ENCODE data around the gene RMDN3.
A peak's percentile ranks its signal among the peaks of the same experiment; 100 is the strongest.

The RMDN3 gene, protein sequence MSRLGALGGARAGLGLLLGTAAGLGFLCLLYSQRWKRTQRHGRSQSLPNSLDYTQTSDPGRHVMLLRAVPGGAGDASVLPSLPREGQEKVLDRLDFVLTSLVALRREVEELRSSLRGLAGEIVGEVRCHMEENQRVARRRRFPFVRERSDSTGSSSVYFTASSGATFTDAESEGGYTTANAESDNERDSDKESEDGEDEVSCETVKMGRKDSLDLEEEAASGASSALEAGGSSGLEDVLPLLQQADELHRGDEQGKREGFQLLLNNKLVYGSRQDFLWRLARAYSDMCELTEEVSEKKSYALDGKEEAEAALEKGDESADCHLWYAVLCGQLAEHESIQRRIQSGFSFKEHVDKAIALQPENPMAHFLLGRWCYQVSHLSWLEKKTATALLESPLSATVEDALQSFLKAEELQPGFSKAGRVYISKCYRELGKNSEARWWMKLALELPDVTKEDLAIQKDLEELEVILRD

DNA sequence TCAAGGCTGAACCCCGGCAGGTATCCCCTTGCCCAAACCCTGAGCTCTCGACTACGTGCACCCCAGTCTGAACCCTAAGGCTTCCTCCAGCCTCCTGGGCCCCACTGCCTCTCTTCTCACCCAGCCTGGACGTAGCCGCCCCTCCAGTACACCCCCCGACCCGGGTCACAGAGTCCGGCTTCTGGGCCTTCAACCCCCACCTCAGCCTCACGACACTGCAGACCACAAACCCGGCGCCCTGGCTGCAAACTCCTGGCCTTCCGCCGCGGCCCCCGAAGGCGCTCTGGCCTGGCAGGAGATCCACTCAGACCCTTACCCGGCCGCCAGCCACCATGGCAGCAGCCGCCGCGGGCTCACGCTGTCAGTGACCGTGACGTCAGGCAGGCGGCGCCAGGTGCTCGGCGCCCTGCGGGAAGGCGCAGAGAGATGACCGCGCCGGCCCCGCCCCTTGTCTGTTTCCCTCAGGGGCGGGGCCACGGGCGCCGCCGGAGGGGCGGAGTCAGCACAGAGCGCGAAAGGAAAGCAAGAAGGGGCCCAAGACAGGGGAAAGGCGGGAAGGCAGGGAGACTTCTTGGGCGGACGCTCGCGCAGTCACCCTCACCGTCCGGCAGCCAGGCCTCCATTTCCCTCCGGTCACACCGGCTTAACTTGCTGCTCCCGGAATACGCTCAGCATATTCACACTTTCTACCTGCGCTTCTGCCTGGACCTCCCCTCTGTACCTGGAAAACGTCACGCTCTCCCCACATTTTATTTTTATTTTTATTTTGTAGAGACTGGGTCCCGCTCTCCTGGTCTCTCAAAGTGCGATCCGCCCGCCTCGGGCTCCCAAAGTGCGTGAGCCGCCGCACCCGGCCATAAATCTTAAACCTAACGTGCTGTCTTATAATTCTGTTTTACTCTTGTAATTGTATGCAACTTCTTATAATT, at the start of gene RMDN3:
Gene RMDN3 (minus strand): TSS at position 372 of the 929 bp plus-strand sequence. CDS start 471 bp downstream, outside the sequence.
- DNase-seq (ENCODE audit: low read depth, low spot score) = no peak

DNA sequence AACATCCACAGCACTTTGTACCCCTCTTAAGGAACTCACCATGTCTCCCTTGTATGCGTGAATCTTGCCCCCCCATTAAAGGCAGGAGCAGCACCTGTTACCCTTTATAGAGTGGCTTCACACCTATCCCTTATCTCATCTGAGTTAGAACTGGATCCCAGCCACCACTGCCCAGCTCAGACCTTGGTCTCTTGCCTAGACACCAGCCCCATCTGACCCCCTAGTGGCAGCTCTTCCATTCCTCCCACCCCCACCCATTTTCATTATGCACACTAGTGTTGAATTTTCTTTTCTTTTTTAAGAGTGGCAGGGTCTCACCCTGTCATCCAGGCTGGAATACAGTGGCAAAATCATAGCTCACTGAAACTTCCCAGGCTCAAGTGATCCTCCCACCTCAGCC, 48.6 kb upstream of the RMDN3 start:
- DNase-seq (ENCODE audit: low read depth, low spot score) = no peak

DNA sequence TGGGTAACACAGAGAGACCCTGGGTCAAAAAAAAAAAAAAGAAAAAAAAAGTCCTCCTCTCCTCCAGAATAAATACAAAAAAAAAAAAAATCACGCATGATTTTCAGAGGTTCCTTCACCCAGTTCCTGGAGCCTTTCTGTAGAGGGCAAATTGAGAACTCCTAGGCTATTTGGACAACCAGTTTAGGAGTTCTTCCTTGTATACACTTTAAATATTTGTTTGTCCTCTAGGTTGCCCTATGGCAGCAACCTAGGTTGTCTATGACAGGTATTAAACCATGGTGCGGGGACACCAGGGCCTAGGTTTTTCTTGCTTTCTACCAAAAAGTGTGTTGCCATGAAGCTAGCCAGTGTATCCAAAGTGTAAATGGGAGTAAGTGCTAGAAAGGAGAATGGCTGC, 48.0 kb upstream of the RMDN3 start:
- no peak for DNase-seq (ENCODE audit: low read depth, low spot score)

DNA sequence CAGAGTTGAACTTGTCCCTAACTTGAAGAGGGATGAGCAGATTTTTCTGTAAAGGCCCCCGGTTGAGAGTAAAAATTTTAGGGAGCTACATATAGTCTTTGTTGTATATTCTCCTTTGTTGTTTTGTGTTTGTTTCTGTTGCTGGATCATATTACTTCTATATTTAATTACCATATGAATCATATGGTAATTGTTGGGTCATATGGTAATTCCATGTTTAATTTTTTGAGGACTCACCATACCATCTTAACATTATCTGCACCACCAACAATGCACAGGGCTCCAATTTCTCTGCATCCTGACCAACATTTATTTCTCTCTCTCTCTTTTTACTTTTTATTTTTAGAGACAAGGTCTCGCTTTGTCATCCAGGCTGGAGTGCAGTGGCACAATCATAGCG, 44.5 kb upstream of the RMDN3 start:
- DNase-seq (ENCODE audit: low read depth, low spot score) = no peak

DNA sequence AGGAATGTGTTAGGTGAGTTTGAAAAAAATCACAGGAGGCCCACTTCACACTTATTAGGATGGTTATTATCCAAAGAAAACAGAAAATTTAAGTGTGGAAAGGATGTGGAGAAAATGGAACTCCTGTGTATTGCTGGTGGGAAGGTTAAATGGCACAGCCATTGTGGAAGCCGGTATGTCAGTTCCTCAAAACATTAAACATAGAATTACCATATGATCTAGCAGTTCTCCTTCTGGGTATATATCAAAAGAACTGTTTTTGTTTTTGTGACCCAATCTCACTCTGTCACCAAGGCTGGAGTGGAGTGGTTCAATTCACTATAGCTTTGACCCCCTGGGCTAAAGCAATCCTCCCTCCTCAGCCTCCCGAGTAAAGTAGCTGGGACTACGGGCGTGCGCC, 41.5 kb upstream of the RMDN3 start:
- DNase-seq (ENCODE audit: low read depth, low spot score) = no peak

DNA sequence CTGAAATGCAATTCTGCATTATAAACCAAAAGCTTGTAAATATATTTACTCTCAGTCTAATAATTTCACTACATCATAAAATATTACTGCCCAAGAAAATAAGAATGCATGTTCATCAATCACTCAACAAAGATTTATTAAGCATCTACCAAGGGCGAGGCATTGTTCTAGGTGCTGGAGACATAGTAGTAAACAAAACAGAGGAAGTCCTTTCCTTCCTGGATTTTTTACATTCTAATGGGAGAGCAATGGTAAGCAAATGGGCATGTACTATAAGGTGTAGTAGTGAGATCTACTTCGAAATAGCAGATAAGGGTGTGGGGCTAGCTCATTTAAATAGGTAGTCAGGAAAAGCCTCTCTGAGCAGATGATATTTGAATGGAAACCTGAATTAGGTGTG, 41.0 kb upstream of the RMDN3 start:
- DNase-seq (ENCODE audit: low read depth, low spot score) = no peak

DNA sequence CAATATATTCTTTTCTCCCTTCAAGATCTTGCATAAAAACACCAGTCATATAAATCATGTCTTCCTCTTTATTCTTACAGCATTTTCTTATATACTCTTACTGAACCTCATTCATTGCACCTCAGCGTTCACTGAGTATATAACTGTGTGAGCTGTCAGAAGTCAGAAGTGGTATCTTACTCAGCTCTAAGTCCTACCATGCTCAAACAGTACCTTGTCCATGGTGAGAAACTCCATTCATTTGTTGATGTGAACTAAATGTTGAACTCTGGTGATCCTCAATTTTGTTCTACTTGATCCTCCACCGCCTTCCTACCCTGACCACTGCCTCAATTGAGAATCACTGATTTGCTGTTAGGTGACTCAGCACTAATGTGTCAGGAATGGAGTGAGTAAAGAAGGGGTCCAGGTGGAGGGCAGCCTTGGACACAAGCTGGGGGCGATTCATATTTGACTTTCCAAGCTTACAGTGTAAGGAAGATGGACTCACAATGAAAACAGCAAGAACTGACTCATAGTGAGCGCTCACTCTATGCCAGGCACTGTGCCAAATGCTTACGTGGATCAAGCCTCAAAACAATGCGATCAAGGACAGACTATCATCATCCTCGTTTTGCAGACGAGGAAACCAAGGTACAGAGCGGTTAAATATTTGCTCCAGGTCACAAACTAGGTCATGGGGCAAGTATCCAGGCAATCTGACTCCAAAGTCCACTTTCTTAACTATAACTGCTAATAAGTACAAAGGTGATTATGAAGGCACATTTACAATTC, 38.3 kb upstream of the RMDN3 start:
- no peak for DNase-seq (ENCODE audit: low read depth, low spot score)

DNA sequence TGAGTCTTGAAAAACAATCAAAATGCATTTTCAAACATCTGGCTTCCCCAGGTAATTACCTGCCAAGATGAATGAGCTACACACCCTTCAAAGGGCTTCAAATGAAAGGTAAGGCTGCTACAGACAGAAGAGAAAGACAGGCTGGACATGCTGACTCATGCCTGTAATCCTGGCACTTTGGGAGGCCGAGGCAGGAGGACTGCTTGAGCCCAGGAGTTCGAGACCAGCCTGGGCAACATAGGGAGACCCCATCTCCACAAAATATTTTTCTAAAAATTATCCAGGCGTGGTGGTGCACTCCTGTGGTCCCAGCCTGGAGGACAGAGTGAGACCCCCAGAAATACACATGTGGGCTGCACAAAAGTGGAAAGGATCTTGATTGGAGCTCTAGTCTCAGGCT, 37.3 kb upstream of the RMDN3 start:
- DNase-seq (ENCODE audit: low read depth, low spot score) = no peak

DNA sequence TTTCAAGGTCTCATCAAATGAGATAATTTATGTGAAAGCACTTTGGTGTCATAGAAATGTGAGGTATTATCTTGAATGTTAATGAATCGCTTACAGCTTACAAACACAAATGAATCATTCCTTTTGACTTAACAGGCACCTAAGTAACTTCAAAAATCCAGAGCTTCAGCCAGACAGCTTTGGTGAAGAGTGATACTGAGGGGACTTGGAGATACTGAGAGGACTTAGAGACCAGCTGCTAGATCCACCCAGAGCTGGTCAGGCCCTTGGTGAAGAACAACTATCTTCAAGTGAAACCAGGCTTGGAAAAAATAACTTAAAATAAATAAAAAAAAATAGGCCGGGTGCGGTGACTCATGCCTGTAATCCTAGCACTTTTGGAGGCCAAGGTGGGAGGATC, 35.7 kb upstream of the RMDN3 start:
- no peak for DNase-seq (ENCODE audit: low read depth, low spot score)

DNA sequence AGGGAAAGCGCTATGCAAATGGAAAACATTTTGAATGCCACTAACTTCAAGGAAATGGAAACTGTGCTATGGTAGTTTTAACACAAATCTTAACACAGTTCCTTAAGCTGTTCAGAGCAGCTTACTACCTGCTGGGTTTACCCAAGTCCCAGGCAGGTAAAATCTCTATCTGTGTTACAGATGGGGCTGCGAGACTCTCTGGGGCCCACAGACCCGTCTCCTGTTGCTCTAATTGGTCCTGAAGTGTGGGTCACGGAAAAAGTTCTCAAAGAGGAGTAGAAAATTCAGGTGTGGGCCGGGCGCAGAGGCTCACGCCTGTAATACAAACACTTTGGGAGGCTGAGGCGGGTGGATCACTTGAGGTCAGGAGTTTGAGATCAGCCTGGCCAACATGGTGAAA, 34.9 kb upstream of the RMDN3 start:
- DNase-seq (ENCODE audit: low read depth, low spot score) = no peak

DNA sequence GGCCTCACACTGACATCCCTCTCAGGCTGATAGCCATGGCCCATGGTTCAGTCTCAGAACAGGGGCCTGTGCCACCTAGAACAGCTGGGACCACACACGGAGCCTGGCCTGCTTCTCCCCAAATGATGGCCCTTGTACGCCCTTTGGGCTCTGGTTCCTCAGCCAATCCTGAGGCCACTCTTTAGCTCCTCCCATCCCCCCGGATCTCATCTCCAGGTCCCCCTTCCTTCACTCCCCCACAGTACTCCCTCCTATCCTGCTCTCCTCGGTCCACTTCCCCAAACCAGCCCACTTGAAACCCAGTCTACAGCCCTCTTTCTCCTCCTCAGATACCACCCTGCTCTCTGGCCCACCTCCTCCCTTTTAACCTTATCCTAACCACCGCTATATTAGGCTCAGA, 34.1 kb upstream of the RMDN3 start:
- DNase-seq (ENCODE audit: low read depth, low spot score) = no peak

DNA sequence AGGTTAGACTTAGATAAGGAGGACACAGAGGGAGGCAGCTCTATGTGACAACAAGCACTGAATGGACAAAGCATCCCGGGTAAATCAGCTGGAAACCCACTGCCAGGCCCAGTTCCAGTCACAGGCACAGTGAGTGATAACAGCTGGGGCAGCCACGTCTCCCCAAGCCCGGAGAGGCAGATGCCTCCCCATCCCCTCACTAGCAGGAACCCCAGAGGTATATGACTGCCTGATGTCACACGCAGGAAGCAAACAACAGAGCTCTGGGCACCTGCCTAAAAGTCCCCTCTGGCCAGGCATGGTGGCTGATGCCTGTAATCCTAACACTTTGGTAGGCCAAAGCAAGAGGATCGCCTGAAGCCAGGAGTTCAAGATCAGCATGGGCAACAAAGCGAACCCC, 32.9 kb upstream of the RMDN3 start:
- no peak for DNase-seq (ENCODE audit: low read depth, low spot score)

DNA sequence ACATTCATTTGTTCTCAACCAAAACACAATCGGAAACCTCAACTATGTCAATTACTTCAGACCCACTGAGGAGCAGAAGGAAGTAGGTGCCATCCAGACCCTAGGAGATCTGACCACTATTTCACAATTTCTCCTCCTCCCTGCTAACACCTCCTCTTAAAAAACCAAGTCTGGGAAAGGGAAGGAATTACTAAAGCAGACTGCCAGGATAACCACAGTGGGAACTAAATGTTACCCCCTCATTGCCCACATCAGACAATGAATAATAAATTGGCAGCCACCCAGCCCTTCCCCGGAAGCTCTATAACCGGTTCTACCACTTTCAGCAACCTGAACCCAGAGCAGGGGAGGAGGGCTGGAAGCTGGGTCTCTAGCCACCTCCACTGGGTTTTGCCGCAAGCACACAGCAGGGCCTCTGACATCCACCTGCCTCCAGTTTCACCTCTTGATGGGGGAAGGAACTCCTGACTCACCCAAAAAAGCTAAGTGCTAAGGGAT, 32.3 kb upstream of the RMDN3 start:
- peak; percentile 79 for DNase-seq (ENCODE audit: low read depth, low spot score)

DNA sequence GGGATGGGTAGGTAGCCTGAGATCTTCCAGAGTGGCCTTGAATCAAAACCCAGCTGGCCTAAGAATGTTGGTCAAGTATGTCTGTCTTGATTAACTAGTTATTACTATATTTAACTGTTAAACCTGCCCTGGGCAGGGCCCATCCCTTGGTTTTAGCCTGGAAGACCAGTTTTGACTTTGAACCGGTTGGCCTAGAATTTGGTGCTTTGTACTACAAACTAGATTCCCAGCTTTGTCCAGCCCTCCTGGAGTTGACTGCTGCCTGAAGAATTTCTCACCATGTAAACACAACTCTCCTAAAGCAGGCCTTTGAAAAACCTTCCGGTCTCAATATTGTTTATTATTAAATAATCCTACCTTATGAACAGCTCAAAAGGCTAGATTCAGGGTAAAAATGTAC, 30.8 kb upstream of the RMDN3 start:
- DNase-seq (ENCODE audit: low read depth, low spot score) = no peak

DNA sequence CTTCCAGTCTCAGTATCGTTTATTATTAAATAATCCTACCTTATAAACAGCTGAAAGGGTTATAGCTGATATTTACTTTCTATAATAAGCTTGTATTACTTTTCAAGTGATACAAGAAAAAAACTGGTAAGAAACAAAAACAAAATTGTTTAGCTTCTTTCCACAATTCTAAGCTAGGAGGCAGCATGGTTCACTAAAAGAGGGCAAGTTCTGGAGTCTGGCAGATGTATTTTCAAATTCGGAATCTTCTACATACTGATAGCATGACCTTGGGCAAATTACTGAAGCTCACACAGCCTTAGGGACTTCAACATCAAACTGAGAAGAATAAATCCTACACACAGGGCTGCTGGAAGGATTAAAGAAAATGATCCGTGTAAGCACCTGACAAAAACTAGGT, 30.1 kb upstream of the RMDN3 start:
- no peak for DNase-seq (ENCODE audit: low read depth, low spot score)

DNA sequence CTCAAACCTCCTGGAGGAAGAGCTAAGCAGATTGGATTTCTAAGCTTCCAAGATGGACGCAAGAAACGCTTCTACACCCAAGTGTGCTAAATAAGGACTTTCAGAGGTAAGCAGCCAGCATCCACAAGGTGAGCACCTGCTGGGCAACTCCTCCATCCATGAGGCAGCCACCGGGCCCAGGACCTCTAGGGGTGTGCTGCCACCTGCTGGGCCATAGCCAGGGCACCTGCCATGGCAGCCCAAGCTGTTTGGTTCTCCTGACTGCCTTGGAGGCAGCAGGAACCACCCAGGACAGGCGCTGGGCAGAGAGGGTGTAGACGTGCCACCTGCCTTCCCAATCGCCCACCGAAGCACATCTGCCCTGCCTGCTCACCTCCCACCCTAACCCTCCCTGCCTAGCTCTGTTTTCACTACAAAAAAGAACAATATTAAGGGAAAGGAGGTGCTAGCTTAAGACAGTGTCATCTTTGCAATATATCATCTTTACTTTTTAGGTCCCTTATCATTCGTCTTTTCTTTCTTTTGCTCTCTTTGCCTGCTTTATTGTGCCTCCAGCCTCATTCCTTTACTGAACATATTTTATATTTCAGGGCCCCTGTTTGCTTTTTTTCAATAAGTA, 27.7 kb upstream of the RMDN3 start:
- DNase-seq (ENCODE audit: low read depth, low spot score) = no peak

DNA sequence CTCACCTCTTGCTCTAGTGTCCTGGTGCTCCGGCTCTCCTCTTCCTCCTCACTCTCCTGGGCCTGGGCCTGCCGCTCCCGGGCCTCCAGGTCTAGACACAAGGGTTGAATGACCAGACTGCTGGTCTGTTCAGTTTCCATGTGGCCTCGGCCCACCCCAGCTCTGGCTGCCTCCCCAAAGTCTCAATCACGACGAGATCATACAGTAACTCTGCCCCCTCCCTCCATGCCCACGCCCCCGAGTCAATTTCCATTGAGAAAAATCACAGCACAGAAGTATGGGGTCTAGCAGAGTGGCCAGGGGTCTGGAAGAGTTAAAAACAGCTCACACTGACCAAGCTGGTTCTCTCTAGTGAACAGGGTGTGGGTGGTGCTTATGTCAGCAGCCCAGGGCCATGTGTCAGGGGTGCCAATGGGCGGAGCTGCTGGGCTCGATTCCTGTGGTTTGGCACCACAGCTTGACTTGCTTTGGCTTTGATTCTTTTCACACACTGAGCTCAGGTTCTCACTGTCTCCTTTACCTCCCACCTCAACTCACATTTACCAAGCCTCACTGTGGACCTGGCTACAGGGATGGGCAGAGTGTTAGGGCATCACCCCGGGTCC, 21.6 kb upstream of the RMDN3 start:
- DNase-seq (ENCODE audit: low read depth, low spot score) = no peak

DNA sequence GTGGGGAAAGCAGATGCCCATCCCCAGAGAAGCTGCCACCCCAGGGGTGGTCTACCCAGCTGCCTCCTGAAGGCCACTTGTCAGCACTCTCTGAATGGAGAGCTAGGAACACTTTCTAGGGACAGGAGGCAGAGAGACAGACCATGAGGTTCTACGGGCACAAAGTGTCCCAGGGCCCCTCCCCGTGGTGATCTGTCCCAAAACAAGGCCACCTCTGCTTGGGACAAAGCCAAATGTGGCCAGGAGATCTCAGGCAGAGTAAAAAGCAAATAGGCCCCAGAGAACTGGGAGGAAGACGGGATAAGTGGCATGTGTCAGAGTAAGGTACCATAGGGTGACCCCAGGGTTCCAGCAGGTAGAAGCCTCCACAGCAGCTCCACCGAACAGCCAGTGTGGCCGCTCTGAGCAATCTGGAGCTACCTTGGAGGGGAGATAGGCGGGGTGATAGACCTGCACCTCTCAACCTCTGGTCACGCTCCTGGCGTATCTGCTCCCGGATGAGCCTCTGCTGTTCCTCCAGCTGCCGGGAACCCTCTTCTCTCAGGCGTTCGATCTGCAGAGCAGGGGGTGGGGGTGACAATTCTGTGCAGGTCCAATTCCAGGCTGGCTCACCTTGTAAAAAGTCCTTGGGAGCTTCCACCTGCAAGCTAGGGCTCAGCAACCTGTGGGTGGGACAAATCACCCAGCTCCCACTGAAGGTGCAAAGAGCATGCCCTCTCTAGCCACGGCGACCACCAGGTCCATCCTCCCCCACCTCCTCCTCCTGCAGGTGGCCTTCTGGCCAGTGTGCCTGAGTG, 20.9 kb upstream of the RMDN3 start:
- no peak for DNase-seq (ENCODE audit: low read depth, low spot score)

DNA sequence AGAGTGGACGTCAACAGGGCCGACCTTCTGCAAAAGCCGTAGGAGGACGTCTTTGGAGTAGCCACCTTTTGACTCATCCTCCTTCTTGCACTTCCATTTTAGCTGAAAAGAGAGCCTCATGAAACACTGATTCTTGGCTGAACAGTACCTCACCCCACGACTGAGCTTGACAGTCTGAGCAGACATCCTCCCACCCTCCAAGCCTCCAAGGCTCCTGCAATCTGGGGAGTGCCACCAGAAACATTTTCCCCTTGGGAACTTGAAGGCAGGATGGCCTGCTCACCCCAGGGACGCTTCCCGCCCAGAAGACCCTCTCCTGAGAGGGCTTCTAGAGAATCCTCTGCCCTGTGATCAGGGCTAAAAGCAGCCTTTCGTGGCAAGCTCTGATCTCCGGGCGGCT, 20.0 kb upstream of the RMDN3 start:
- no peak for DNase-seq (ENCODE audit: low read depth, low spot score)

DNA sequence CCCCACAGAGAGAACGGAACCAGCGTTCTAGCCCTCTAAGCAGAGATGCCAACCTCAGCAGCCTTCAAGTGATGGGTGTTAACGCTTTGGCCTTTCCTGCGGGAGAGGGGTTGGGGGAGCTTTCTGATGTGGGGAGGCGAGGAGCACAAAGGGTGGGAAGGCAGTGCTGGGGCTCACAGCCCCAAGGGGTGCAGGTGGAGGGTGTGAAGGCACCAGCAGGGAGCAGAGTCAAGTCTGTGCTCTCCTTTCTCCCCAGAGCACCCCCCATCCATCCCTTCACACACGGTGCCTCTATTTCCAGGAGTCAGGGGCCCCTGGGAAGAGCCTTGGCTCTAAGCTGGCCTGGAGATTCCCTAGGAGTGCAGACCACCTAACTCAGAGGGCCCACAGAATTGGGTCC, 18.8 kb upstream of the RMDN3 start:
- no peak for DNase-seq (ENCODE audit: low read depth, low spot score)
